Stromal cell of bone marrow (primary cell): ENCODE measurements around the gene IPP.
A peak's percentile ranks its signal among the peaks of the same experiment; 100 is the strongest.
"Not testable (repeated sequence)": the region's sequence is repeated elsewhere in the genome, so short reads cannot be mapped to it uniquely, and the experiment has no call there.

Source experiments
- DNase-seq: peaks from one replicate; pipeline ENCODE4 v3.0.0-alpha.2; 2012; ENCODE audit warnings: low read depth

Gene IPP

GRCh38 chr1:45684402-45684801 is 66.1 kb downstream of the IPP start:
- no peak for DNase-seq

GRCh38 chr1:45682942-45683341 is 67.5 kb downstream of the IPP start:
- DNase-seq, result no peak

- DNase-seq, result no peak
Observed at GRCh38 chr1:45679123-45679522, 71.3 kb downstream of the IPP start.

GRCh38 chr1:45678489-45678888 is 72.0 kb downstream of the IPP start:
- DNase-seq, result no peak

- DNase-seq, result no peak
Observed at GRCh38 chr1:45677751-45678245, 72.7 kb downstream of the IPP start.

GRCh38 chr1:45676553-45676952 is 73.9 kb downstream of the IPP start:
- DNase-seq, result not testable (repeated sequence)

GRCh38 chr1:45674478-45674877 is 76.0 kb downstream of the IPP start:
- no peak for DNase-seq

- no peak for DNase-seq
Observed at GRCh38 chr1:45673956-45674355, 76.5 kb downstream of the IPP start.

- no peak for DNase-seq
Observed at GRCh38 chr1:45669859-45670655, 80.4 kb downstream of the IPP start.

GRCh38 chr1:45669379-45669778 is 81.1 kb downstream of the IPP start:
- DNase-seq, result no peak

GRCh38 chr1:45668526-45668925 is 81.9 kb downstream of the IPP start:
- DNase-seq, result no peak

GRCh38 chr1:45667321-45668111 is 82.9 kb downstream of the IPP start:
- DNase-seq, result no peak

- no peak for DNase-seq
Observed at GRCh38 chr1:45666836-45667235, 83.6 kb downstream of the IPP start.

- no peak for DNase-seq
Observed at GRCh38 chr1:45660336-45660735, 90.1 kb downstream of the IPP start.

GRCh38 chr1:45659222-45659621 is 91.2 kb downstream of the IPP start:
- DNase-seq, result no peak

- DNase-seq, result no peak
Observed at GRCh38 chr1:45658171-45658570, 92.3 kb downstream of the IPP start.

- DNase-seq, result no peak
Observed at GRCh38 chr1:45656573-45657226, 93.8 kb downstream of the IPP start.

- peak; percentile 27 for DNase-seq
Observed at GRCh38 chr1:45654540-45655280, 95.7 kb downstream of the IPP start.
